ENCODE measurements around the gene EHHADH.
A peak's percentile ranks its signal among the peaks of the same experiment; 100 is the strongest.

Gene EHHADH

GRCh38 chr3:185270262-185270955, 16.6 kb upstream of the EHHADH start:
- DNase-seq (ENCODE audit: low spot score): no peak
- in situ Hi-C loops (cut with MboI; ENCODE audit: low pct_unique_long_range_greater_than_20kb, low sequenced_read_pairs, unreplicated experiment): no loop called here
- TF ChIP-seq, protein P1, sequence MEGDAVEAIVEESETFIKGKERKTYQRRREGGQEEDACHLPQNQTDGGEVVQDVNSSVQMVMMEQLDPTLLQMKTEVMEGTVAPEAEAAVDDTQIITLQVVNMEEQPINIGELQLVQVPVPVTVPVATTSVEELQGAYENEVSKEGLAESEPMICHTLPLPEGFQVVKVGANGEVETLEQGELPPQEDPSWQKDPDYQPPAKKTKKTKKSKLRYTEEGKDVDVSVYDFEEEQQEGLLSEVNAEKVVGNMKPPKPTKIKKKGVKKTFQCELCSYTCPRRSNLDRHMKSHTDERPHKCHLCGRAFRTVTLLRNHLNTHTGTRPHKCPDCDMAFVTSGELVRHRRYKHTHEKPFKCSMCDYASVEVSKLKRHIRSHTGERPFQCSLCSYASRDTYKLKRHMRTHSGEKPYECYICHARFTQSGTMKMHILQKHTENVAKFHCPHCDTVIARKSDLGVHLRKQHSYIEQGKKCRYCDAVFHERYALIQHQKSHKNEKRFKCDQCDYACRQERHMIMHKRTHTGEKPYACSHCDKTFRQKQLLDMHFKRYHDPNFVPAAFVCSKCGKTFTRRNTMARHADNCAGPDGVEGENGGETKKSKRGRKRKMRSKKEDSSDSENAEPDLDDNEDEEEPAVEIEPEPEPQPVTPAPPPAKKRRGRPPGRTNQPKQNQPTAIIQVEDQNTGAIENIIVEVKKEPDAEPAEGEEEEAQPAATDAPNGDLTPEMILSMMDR (IDR thresholded peaks at IDR 0.05; ENCODE audit: extremely low read depth, insufficient read depth, missing control alignments): peak; percentile 50

DNA sequence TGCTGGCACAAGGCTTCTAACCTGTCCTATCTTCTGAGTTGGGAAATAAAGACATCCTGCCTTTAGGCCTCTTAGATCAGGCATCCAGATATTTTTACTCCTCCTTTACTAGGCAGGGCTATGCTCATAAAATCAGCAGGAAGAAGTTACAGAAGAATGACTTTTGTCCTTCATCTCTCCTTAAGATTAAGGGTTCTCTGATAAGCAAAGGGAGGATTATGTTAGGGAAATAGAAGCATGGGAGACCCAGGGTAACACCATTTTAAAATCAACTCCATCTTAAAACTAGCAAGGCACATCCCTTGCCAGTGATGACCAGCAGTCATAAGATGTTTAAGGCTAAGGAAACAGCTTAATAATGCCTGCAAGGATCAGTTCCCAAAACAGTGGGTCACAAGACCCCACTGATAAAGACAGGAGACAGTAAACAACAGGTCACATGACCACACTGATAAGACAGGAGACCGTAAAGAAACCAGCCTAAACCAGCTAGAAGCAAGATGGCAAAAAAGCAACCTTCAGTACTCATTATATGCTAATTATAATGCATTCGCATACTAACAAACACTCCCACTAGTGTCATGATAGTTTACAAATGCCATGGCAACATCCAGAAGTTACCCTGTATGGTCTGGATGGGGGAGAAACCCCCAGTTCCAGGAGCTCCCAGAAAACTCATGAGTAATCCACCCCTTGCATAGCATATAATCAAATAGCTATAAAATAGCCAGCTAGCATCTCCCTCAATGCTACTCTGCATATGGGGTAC, 14.5 kb upstream of the EHHADH start:
- TF ChIP-seq, protein P1 (IDR thresholded peaks at IDR 0.05; ENCODE audit: extremely low read depth, insufficient read depth, missing control alignments): no peak
- DNase-seq (ENCODE audit: low spot score): no peak
- in situ Hi-C loops (cut with MboI; ENCODE audit: low pct_unique_long_range_greater_than_20kb, low sequenced_read_pairs, unreplicated experiment): no loop called here

- DNase-seq (ENCODE audit: low spot score): no peak
- in situ Hi-C loops (cut with MboI; ENCODE audit: low pct_unique_long_range_greater_than_20kb, low sequenced_read_pairs, unreplicated experiment): no loop called here
- TF ChIP-seq, protein P1 (IDR thresholded peaks at IDR 0.05; ENCODE audit: extremely low read depth, insufficient read depth, missing control alignments): no peak
These were observed 13.3 kb upstream of the EHHADH start for GRCh38 chr3:185267193-185267592.

DNA sequence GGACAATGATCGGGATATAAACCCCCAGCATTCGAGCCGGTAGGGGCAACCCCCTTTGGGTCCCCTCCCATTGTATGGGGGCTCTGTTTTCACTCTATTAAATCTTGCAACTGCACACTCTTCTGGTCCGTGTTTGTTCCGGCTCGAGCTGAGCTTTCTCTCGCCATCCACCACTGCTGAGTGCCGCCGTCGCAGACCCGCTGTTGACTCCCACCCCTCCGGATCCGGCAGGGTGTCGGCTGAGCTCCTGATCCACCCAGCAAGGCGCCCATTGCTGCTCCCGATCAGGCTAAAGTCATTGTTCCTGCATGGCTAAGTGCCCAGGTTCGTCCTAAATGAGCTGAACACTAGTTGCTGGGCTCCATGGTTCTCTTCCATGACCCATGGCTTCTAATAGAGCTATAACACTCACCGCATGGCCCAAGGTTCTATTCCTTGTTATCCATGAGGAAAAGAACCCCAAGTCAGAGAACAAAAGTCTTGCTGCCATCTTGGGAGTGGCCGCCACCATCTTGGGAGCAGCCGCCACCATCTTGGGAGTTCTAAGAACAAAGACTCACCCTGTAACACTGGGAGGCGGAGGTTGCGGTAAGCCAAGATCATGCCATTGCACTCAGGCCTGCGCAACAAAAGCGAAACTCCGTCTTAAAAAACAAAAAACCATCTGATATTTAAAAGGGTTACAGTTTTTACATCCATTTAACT, 11.2 kb upstream of the EHHADH start:
- TF ChIP-seq, protein P1 (IDR thresholded peaks at IDR 0.05; ENCODE audit: extremely low read depth, insufficient read depth, missing control alignments): no peak
- in situ Hi-C loops (cut with MboI; ENCODE audit: low pct_unique_long_range_greater_than_20kb, low sequenced_read_pairs, unreplicated experiment): no loop called here

DNA sequence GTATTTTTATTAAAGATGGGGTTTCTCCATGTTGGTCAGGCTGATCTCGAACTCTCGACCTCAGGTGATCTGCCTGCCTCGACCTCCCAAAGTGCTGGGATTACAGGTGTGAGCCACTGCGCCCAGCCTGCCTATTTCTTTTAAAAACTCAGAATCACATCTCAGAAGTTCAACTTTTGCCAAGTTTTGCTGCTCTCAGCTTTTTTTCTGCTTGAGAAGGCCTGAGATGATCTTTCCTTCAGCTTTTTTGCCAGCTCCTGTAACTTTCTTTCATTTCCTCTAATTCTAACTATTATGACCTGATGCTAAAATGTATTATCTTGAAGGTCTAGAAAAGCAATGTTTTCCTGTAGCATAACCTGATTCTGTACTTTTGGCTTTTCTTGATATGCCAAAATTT, 9.6 kb upstream of the EHHADH start:
- no peak for DNase-seq (ENCODE audit: low spot score)
- in situ Hi-C loops (cut with MboI; ENCODE audit: low pct_unique_long_range_greater_than_20kb, low sequenced_read_pairs, unreplicated experiment): no loop called here
- TF ChIP-seq, protein P1 (IDR thresholded peaks at IDR 0.05; ENCODE audit: extremely low read depth, insufficient read depth, missing control alignments): no peak

More for the DNA sequence above, 11.2 kb upstream of the EHHADH start:
- no peak for DNase-seq (ENCODE audit: low spot score)

DNA sequence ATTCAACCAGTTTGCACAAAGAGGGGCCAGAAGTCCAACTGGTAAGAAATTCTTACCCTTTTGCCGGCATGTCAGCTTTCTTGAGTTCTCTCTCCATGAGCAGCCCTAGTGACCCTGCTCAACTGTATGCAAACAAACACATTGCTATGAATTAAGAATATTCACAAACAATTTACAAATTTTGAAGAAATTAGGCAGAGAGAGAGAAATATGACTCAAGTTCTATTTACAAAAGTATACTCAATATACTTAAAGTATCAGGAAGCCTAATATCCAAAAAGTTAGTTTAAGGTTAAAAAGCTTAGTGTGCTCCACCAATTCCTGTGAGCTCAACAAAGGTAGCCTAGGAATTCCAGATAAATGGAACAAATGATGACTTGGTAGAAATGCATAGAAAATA, 3.5 kb upstream of the EHHADH start:
- TF ChIP-seq, protein P1 (IDR thresholded peaks at IDR 0.05; ENCODE audit: extremely low read depth, insufficient read depth, missing control alignments): no peak
- DNase-seq (ENCODE audit: low spot score): no peak
- in situ Hi-C loops (cut with MboI; ENCODE audit: low pct_unique_long_range_greater_than_20kb, low sequenced_read_pairs, unreplicated experiment): no loop called here

All from GM13977 (cell line).